ENCODE data around the gene ITPR2. TPM values are rescaled to one million over a fixed set of nuclear protein-coding genes. Genes with fewer than 3 reads are reported as not detected.

Gene ITPR2
- polyA plus RNA-seq, 2 of the 4 experiments (the other 2 are of a cell fraction) = 3.1 to 8.1 TPM

DNA sequence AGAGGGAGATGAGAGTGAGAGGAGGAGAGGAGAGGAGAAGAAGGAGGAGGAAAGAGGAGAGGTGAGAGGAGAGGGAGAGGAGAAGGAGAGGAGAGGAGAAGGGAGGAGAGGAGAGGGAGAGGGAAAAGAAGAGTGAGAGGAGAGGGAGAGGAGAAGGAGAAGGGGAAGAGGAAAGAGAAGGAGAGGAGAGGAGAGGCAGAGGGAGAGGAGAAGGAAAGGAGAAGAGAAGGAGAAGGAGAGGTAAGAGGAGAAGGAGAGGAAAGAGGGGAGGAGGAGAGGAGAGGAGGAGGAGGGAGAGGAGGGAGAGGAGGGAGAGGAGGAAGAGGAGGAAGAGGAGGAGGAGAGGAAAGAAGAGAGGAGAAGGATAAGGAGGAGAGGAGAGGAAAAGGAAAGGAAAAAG, 266.8 kb downstream of the ITPR2 start:
- no peak for DNase-seq (ENCODE audit: low read depth in 1 of 2, low spot score in 1 of 2)

GRCh38 chr12:26564391-26564790, 268.6 kb downstream of the ITPR2 start:
- no peak for TF ChIP-seq HOXB5 (CRISPR knock-in tag; IDR thresholded peaks at IDR 0.05)
- no peak for TF ChIP-seq JUNB (IDR thresholded peaks at IDR 0.05)
- TF ChIP-seq FOSB (CRISPR knock-in tag; IDR thresholded peaks at IDR 0.05) = no peak
- no peak for TF ChIP-seq MYC (IDR thresholded peaks at IDR 0.05; ENCODE audit: borderline replicate concordance, low read length)
- no peak for TF ChIP-seq RFX5 (IDR thresholded peaks at IDR 0.05)
- no peak for TF ChIP-seq SMC3 (IDR thresholded peaks at IDR 0.05)
- TF ChIP-seq SREBF2 (IDR thresholded peaks at IDR 0.05) = no peak
- TF ChIP-seq BHLHE40 (IDR thresholded peaks at IDR 0.05; ENCODE audit: low read depth, low read length) = no peak
- no peak for TF ChIP-seq CEBPB (IDR thresholded peaks at IDR 0.05)
- TF ChIP-seq HOXB13 (CRISPR knock-in tag; IDR thresholded peaks at IDR 0.05; ENCODE audit: low read depth) = no peak
- no peak for TF ChIP-seq FOSL2 (IDR thresholded peaks at IDR 0.05)
- TF ChIP-seq FOSL2 (CRISPR knock-in tag; IDR thresholded peaks at IDR 0.05) = no peak
- no peak for TF ChIP-seq PHF8 (IDR thresholded peaks at IDR 0.05; ENCODE audit: borderline replicate concordance, low read depth)
- ChIA-PET CTCF (no interaction called here), POLR2A (no interaction called here)
- H3K4me2 ChIP-seq = no peak overlapping the region
- H3K4me3 ChIP-seq = no peak overlapping the region
- ATAC-seq (no peak), FAIRE-seq (no peak), DNase-seq (ENCODE audit: low read depth in 1 of 2, low spot score in 1 of 2) (no peak)
- H3K27ac ChIP-seq = no peak overlapping the region
- H3K9me3 ChIP-seq = no peaks in the 10 kb centered on the region
- no peaks in the 10 kb centered on the region for H3K4me1 ChIP-seq
- WGBS (ENCODE audit: missing lambda C conversion rate) = 49% methylated on average over 5 of the region's 5 CpGs

More for the DNA sequence above, 266.8 kb downstream of the ITPR2 start:
- Histone ChIP-seq H3K4me3 (no peak overlapping the region), H3K4me1 (no peaks in the 10 kb centered on the region), H3K9me3 (no peaks in the 10 kb centered on the region), H3K27ac (no peak overlapping the region), H3K4me2 (no peak overlapping the region)
- CTCF ChIA-PET = no interaction called here
- POLR2A ChIA-PET = no interaction called here
- ATAC-seq = no peak
- TF ChIP-seq CHD4 (IDR thresholded peaks at IDR 0.05; ENCODE audit: borderline replicate concordance) (no peak), RARB (CRISPR knock-in tag; IDR thresholded peaks at IDR 0.05) (no peak), ZSCAN20 (CRISPR knock-in tag; IDR thresholded peaks at IDR 0.05) (no peak), SREBF2 (IDR thresholded peaks at IDR 0.05) (no peak), RFX5 (IDR thresholded peaks at IDR 0.05) (no peak), HEYL (CRISPR knock-in tag; IDR thresholded peaks at IDR 0.05) (no peak), JUN (IDR thresholded peaks at IDR 0.05) (no peak), EP300 (IDR thresholded peaks at IDR 0.05) (no peak)
- TF ChIP-seq, protein P1, sequence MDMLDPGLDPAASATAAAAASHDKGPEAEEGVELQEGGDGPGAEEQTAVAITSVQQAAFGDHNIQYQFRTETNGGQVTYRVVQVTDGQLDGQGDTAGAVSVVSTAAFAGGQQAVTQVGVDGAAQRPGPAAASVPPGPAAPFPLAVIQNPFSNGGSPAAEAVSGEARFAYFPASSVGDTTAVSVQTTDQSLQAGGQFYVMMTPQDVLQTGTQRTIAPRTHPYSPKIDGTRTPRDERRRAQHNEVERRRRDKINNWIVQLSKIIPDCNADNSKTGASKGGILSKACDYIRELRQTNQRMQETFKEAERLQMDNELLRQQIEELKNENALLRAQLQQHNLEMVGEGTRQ (IDR thresholded peaks at IDR 0.05) = no peak
- TF ChIP-seq, protein P2, sequence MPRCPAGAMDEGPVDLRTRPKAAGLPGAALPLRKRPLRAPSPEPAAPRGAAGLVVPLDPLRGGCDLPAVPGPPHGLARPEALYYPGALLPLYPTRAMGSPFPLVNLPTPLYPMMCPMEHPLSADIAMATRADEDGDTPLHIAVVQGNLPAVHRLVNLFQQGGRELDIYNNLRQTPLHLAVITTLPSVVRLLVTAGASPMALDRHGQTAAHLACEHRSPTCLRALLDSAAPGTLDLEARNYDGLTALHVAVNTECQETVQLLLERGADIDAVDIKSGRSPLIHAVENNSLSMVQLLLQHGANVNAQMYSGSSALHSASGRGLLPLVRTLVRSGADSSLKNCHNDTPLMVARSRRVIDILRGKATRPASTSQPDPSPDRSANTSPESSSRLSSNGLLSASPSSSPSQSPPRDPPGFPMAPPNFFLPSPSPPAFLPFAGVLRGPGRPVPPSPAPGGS (IDR thresholded peaks at IDR 0.05) = no peak
- no peak for FAIRE-seq

DNA sequence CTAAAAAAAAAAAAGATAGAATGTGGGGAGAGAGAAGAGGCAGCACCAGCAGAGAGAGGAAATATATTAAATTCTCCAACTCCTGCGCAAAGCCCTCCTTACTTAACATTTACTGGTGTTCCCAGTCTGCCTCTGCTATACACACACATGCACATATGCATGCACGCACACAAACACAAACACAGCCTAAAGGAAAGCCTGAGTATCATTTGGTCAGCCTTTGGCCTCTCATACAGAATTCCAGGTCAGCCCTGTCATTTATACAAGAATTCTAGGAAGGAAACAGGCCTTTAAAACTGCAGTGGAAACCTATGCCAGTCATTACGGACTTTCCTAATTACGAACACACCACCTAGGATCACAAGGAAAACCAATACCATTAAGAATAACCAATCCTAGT, 269.4 kb downstream of the ITPR2 start:
- DNase-seq (ENCODE audit: low read depth in 1 of 2, low spot score in 1 of 2) (no peak), ATAC-seq (no peak), FAIRE-seq (no peak)
- Histone ChIP-seq H3K9me3 (no peaks in the 10 kb centered on the region), H3K27ac (no peak overlapping the region), H3K4me3 (no peak overlapping the region), H3K4me2 (no peak overlapping the region), H3K4me1 (no peaks in the 10 kb centered on the region)
- TF ChIP-seq CEBPB (IDR thresholded peaks at IDR 0.05) (no peak), ZFP36 (IDR thresholded peaks at IDR 0.05; ENCODE audit: borderline replicate concordance, partially characterized antibody) (no peak), CTCF (IDR thresholded peaks at IDR 0.05) (no peak)
- CTCF ChIA-PET = no interaction called here
- WGBS (ENCODE audit: missing lambda C conversion rate) = 88% methylated on average over 4 of the region's 4 CpGs
- POLR2A ChIA-PET = no interaction called here

All from A549 (cell line).